ENCODE measurements around the gene TBPL1.
"Not testable (repeated sequence)": the region's sequence is repeated elsewhere in the genome, so short reads cannot be mapped to it uniquely, and the experiment has no call there.

TBPL1 gene

GRCh38 chr6:133973109-133973971 lies 20.3 kb downstream of the TBPL1 start:
- DNase-seq = peak in 1 of 2 donors; percentile 51

GRCh38 chr6:133977983-133978895 lies 25.2 kb downstream of the TBPL1 start:
- DNase-seq = no peak

- DNase-seq = no peak
Measured at GRCh38 chr6:133978896-133979240, 25.8 kb downstream of the TBPL1 start.

GRCh38 chr6:133979269-133979963 lies 26.4 kb downstream of the TBPL1 start:
- not testable (repeated sequence) for DNase-seq

- DNase-seq = no peak
Measured at GRCh38 chr6:133980168-133980567, 27.1 kb downstream of the TBPL1 start.

GRCh38 chr6:133983099-133983939 lies 30.3 kb downstream of the TBPL1 start:
- peak; percentile 36 to 43 for DNase-seq

- no peak for DNase-seq
Measured at GRCh38 chr6:133985970-133986369, 32.9 kb downstream of the TBPL1 start.

- DNase-seq = no peak
Measured at GRCh38 chr6:133986942-133987341, 33.9 kb downstream of the TBPL1 start.

- no peak for DNase-seq
Measured at GRCh38 chr6:133989525-133989924, 36.5 kb downstream of the TBPL1 start.

GRCh38 chr6:133990321-133990720 lies 37.3 kb downstream of the TBPL1 start:
- DNase-seq = no peak

- no peak for DNase-seq
Measured at GRCh38 chr6:133991096-133991593, 38.1 kb downstream of the TBPL1 start.

- no peak for DNase-seq
Measured at GRCh38 chr6:133992992-133993680, 40.1 kb downstream of the TBPL1 start.

- DNase-seq = no peak
Measured at GRCh38 chr6:133995296-133995695, 42.3 kb downstream of the TBPL1 start.

GRCh38 chr6:133995758-133996157 lies 42.7 kb downstream of the TBPL1 start:
- no peak for DNase-seq

GRCh38 chr6:133997267-133997666 lies 44.2 kb downstream of the TBPL1 start:
- DNase-seq = no peak

- no peak for DNase-seq
Measured at GRCh38 chr6:133999305-133999704, 46.3 kb downstream of the TBPL1 start.

- no peak for DNase-seq
Measured at GRCh38 chr6:134000443-134000842, 47.4 kb downstream of the TBPL1 start.

- DNase-seq = no peak
Measured at GRCh38 chr6:134002821-134003220, 49.8 kb downstream of the TBPL1 start.

GRCh38 chr6:134003542-134003951 lies 50.5 kb downstream of the TBPL1 start:
- no peak for DNase-seq

GRCh38 chr6:134004714-134005113 lies 51.7 kb downstream of the TBPL1 start:
- DNase-seq = no peak

GRCh38 chr6:134005800-134006199 lies 52.8 kb downstream of the TBPL1 start:
- no peak for DNase-seq
